GM12891 (cell line): ENCODE results near the gene CCDC102A.

Experiments used
- DNase-seq: peaks from one replicate; pipeline ENCODE4 v3.0.0; 2011; ENCODE audit warnings: low spot score; ENCODE audit not compliant: insufficient read length
- FAIRE-seq: peaks from 2 replicates; lab custom pipeline; 2011; peaks lifted over from hg19 to GRCh38; lab: Jason Lieb, UNC
- PAX5 ChIP-seq: IDR thresholded peaks from 2 replicates; pipeline ENCODE4 v1.6.1; 2011; ENCODE audit warnings: low read length, moderate library complexity, mild to moderate bottlenecking; ENCODE audit not compliant: insufficient read depth, severe bottlenecking
- POLR2A ChIP-seq: IDR thresholded peaks from 2 replicates; pipeline ENCODE4 v1.6.1; 2011; ENCODE audit warnings: low read depth, low read length, control low read depth
- POLR2AphosphoS5 ChIP-seq: IDR thresholded peaks from 2 replicates; pipeline ENCODE4 v1.6.1; 2011; ENCODE audit warnings: low read depth, low read length, control low read depth
- POU2F2 ChIP-seq: IDR thresholded peaks from 2 replicates; pipeline ENCODE4 v1.6.1; 2011; ENCODE audit warnings: low read depth, mild to moderate bottlenecking, control low read depth, low read length, moderate library complexity
- SPI1 ChIP-seq: IDR thresholded peaks from 2 replicates; pipeline ENCODE4 v1.6.1; 2011; ENCODE audit warnings: low read depth, low read length, control low read depth
- TAF1 ChIP-seq: IDR thresholded peaks from 2 replicates; pipeline ENCODE4 v1.6.1; 2011; ENCODE audit warnings: low read depth, low read length, control low read depth

Gene CCDC102A

GRCh38 chr16:57480754-57481230 is 55.6 kb downstream of the CCDC102A start:
- DNase-seq = no peak
- no peak for FAIRE-seq
- TF ChIP-seq POLR2A (no peak), POLR2AphosphoS5 (no peak), TAF1 (no peak), SPI1 (no peak), POU2F2 (no peak), PAX5 (no peak)

GRCh38 chr16:57479976-57480753 is 56.2 kb downstream of the CCDC102A start:
- FAIRE-seq = no peak
- DNase-seq = no peak
- TF ChIP-seq PAX5 (no peak), SPI1 (no peak), POU2F2 (no peak), POLR2A (no peak)

GRCh38 chr16:57479205-57479975 is 57.0 kb downstream of the CCDC102A start:
- FAIRE-seq (no peak), DNase-seq (no peak)
- no peak for TF ChIP-seq POU2F2
- TF ChIP-seq TAF1 = no peak
- TF ChIP-seq POLR2AphosphoS5 = no peak
- TF ChIP-seq POLR2A = no peak
- no peak for TF ChIP-seq SPI1
- TF ChIP-seq PAX5 = no peak

- FAIRE-seq (peak; percentile 66), DNase-seq (no peak)
- TF ChIP-seq POLR2A (no peak), PAX5 (no peak), POU2F2 (no peak)
These were observed 57.8 kb downstream of the CCDC102A start for GRCh38 chr16:57478396-57479204.

- no peak for FAIRE-seq
- TF ChIP-seq POLR2A = no peak
- no peak for TF ChIP-seq POU2F2
- TF ChIP-seq POLR2AphosphoS5 = no peak
- no peak for TF ChIP-seq PAX5
- no peak for TF ChIP-seq TAF1
- no peak for TF ChIP-seq SPI1
These were observed 58.7 kb downstream of the CCDC102A start for GRCh38 chr16:57477531-57478202.

GRCh38 chr16:57476546-57477410 is 59.6 kb downstream of the CCDC102A start:
- FAIRE-seq (no peak), DNase-seq (no peak)
- TF ChIP-seq PAX5 (no peak), POLR2A (no peak), TAF1 (no peak), SPI1 (no peak)

More at GRCh38 chr16:57477531-57478202, 58.7 kb downstream of the CCDC102A start:
- no peak for DNase-seq

- TF ChIP-seq POLR2AphosphoS5 = no peak
- no peak for TF ChIP-seq POU2F2
- TF ChIP-seq SPI1 = no peak
- no peak for TF ChIP-seq PAX5
- TF ChIP-seq POLR2A = no peak
- TF ChIP-seq TAF1 = no peak
- peak; percentile 92 for DNase-seq
- FAIRE-seq = peak; percentile 97
These were observed 60.5 kb downstream of the CCDC102A start for GRCh38 chr16:57475711-57476339.
